ENCODE data around the gene PCDH9. TPM values are rescaled to one million over a fixed set of nuclear protein-coding genes. Genes with fewer than 3 reads are reported as not detected.
"Not testable (repeated sequence)": the region's sequence is repeated elsewhere in the genome, so short reads cannot be mapped to it uniquely, and the experiment has no call there.

The PCDH9 gene
- total and polyA plus RNA-seq, 5 experiments from 2014 or later: 0.04 to 1.7 (median 0.35) TPM

GRCh38 chr13:67097892-67098452, 132.2 kb downstream of the PCDH9 start:
- Mint-ChIP-seq H3K27ac (no peak overlapping the region), H3K9me3 (no peaks in the 10 kb centered on the region), H3K36me3 (no peaks in the 10 kb centered on the region), H3K4me1 (no peaks in the 10 kb centered on the region), H3K27me3 (peaks cover 0 to 1% (median 0%) of the 10 kb centered on the region in 5 donors), H3K4me3 (no peak overlapping the region)
- POLR2A ChIA-PET: no interaction called here
- DNase-seq: no peak
- ATAC-seq: no peak

GRCh38 chr13:67096893-67097292, 133.2 kb downstream of the PCDH9 start:
- H3K27ac Mint-ChIP-seq, H3K27me3 Mint-ChIP-seq, DNase-seq, H3K36me3 Mint-ChIP-seq, ATAC-seq, H3K4me1 Mint-ChIP-seq, H3K4me3 Mint-ChIP-seq, H3K9me3 Mint-ChIP-seq, POLR2A ChIA-PET: not testable (repeated sequence)

GRCh38 chr13:67096418-67096817, 133.7 kb downstream of the PCDH9 start:
- Mint-ChIP-seq H3K27ac (no peak overlapping the region), H3K4me3 (no peak overlapping the region), H3K9me3 (no peaks in the 10 kb centered on the region), H3K27me3 (peaks cover 0 to 1% (median 0%) of the 10 kb centered on the region in 5 donors), H3K4me1 (no peaks in the 10 kb centered on the region), H3K36me3 (no peaks in the 10 kb centered on the region)
- POLR2A ChIA-PET: no interaction called here
- ATAC-seq: no peak
- DNase-seq: no peak

DNA sequence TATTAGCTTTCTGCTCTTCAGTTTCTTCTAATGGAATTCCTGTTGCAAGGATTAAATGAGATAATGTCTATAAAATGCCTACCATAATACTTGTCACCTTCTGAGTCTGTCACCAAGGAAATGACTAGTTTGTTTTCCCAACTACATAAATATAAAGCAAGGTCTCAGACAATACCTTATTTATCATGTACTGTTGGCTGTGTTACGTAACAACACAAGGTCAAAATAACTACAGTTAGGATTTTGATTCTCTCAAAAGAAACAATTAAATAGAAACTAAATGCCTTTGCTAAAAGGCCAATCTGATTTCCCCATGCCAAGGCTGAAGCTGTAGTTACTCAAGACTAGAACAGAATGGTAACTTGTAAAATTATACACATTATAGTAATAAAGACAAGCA, 134.5 kb downstream of the PCDH9 start:
- POLR2A ChIA-PET: no interaction called here
- peaks cover 0 to 1% (median 0%) of the 10 kb centered on the region in 5 donors for H3K27me3 Mint-ChIP-seq
- H3K4me1 Mint-ChIP-seq: no peaks in the 10 kb centered on the region
- H3K27ac Mint-ChIP-seq: no peak overlapping the region
- H3K36me3 Mint-ChIP-seq: no peaks in the 10 kb centered on the region
- ATAC-seq (no peak), DNase-seq (no peak)
- H3K4me3 Mint-ChIP-seq: no peak overlapping the region
- no peaks in the 10 kb centered on the region for H3K9me3 Mint-ChIP-seq

GRCh38 chr13:67094952-67095351, 135.2 kb downstream of the PCDH9 start:
- no peaks in the 10 kb centered on the region for H3K9me3 Mint-ChIP-seq
- H3K36me3 Mint-ChIP-seq: no peaks in the 10 kb centered on the region
- ATAC-seq (no peak), DNase-seq (no peak)
- H3K27ac Mint-ChIP-seq: no peak overlapping the region
- no peak overlapping the region for H3K4me3 Mint-ChIP-seq
- POLR2A ChIA-PET: no interaction called here
- H3K27me3 Mint-ChIP-seq: peaks cover 0 to 1% (median 0%) of the 10 kb centered on the region in 5 donors
- no peaks in the 10 kb centered on the region for H3K4me1 Mint-ChIP-seq

GRCh38 chr13:67094078-67094477, 136.1 kb downstream of the PCDH9 start:
- H3K36me3 Mint-ChIP-seq: no peaks in the 10 kb centered on the region
- peaks cover 0 to 1% (median 0%) of the 10 kb centered on the region in 5 donors for H3K27me3 Mint-ChIP-seq
- H3K27ac Mint-ChIP-seq: no peak overlapping the region
- ATAC-seq (no peak), DNase-seq (no peak)
- H3K9me3 Mint-ChIP-seq: no peaks in the 10 kb centered on the region
- no peaks in the 10 kb centered on the region for H3K4me1 Mint-ChIP-seq
- POLR2A ChIA-PET: no interaction called here
- H3K4me3 Mint-ChIP-seq: no peak overlapping the region

DNA sequence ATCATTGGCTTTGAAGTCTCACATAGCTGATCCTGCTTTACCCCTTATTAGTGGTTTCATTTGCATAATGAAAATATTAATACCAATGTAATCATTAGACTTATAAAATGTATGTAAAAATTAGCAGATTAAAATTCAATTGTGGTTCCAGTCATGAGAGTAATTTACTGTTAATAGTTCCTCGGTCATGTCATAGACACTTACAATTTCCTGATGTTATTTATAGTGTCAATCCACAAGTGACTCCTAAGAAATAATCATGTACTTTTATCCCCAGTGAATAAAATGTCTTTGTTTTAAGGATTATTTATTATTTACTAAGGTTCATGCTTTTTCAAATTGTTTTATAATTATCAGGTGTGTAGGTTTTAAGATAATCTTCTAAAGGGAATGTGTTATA, 138.5 kb downstream of the PCDH9 start:
- H3K4me1 Mint-ChIP-seq: no peaks in the 10 kb centered on the region
- H3K4me3 Mint-ChIP-seq: no peak overlapping the region
- ATAC-seq: no peak
- POLR2A ChIA-PET: no interaction called here
- H3K9me3 Mint-ChIP-seq: no peaks in the 10 kb centered on the region
- H3K36me3 Mint-ChIP-seq: no peaks in the 10 kb centered on the region
- H3K27ac Mint-ChIP-seq: no peak overlapping the region
- no peak for DNase-seq
- peaks cover 0 to 1% (median 0%) of the 10 kb centered on the region in 5 donors for H3K27me3 Mint-ChIP-seq

DNA sequence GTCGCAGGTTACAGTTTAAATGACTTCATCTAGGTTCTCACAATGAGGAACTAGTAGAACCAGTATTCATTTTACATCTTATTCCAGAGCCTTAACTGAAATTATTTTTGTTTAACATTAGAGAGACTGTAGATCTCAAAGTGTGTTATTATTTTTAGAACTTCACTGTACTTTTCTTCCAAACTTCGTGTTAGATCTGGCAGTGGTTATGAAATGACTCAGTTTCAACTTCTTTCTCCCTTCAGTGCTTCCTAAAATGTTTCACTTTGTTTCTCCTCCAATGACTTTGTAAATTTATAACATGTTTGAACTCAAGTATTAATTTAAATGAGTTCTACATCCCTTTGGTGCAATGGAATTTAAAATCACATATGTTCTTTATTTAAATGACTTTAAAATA, 139.3 kb downstream of the PCDH9 start:
- no peak overlapping the region for H3K27ac Mint-ChIP-seq
- peaks cover 0 to 1% (median 0%) of the 10 kb centered on the region in 5 donors for H3K27me3 Mint-ChIP-seq
- ATAC-seq (no peak), DNase-seq (no peak)
- H3K4me3 Mint-ChIP-seq: no peak overlapping the region
- POLR2A ChIA-PET: no interaction called here
- H3K36me3 Mint-ChIP-seq: no peaks in the 10 kb centered on the region
- H3K9me3 Mint-ChIP-seq: no peaks in the 10 kb centered on the region
- H3K4me1 Mint-ChIP-seq: no peaks in the 10 kb centered on the region

- ATAC-seq (no peak), DNase-seq (no peak)
- Mint-ChIP-seq H3K4me1 (no peaks in the 10 kb centered on the region), H3K27ac (no peak overlapping the region), H3K27me3 (no peaks in the 10 kb centered on the region), H3K9me3 (no peaks in the 10 kb centered on the region), H3K4me3 (no peak overlapping the region), H3K36me3 (no peaks in the 10 kb centered on the region)
- POLR2A ChIA-PET: no interaction called here
Measured at GRCh38 chr13:67087527-67087926, 142.6 kb downstream of the PCDH9 start.

DNA sequence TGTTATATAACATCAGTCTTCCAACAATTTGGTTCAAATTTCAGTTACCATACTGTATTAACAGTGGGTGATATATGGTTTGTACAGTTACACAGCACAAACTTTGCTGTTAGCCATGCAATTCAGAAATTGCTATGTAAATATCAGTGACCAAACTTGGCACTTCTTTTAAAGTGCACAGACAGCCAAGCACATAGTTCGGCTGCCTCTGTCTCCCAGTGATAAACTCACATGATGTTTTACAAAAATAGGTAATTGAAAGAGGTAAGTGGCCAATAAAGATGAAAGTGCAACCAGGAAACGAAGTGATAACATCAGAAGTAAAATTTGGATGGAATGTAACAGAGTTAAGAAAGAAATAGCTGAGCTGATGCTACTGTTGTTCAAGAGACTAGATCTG, 143.9 kb downstream of the PCDH9 start:
- no peak for ATAC-seq
- H3K36me3 Mint-ChIP-seq: no peaks in the 10 kb centered on the region
- no peaks in the 10 kb centered on the region for H3K4me1 Mint-ChIP-seq

GRCh38 chr13:67084066-67084465, 146.1 kb downstream of the PCDH9 start:
- H3K4me3 Mint-ChIP-seq: no peak overlapping the region

More for the DNA sequence above, 143.9 kb downstream of the PCDH9 start:
- no peak for DNase-seq
- no peak overlapping the region for H3K27ac Mint-ChIP-seq
- POLR2A ChIA-PET: no interaction called here
- no peaks in the 10 kb centered on the region for H3K27me3 Mint-ChIP-seq
- H3K9me3 Mint-ChIP-seq: no peaks in the 10 kb centered on the region
- H3K4me3 Mint-ChIP-seq: no peak overlapping the region

GRCh38 chr13:67083519-67083918, 146.6 kb downstream of the PCDH9 start:
- H3K4me1 Mint-ChIP-seq: no peaks in the 10 kb centered on the region
- no peak for DNase-seq
- POLR2A ChIA-PET: no interaction called here
- H3K27ac Mint-ChIP-seq: no peak overlapping the region
- H3K4me3 Mint-ChIP-seq: no peak overlapping the region
- H3K9me3 Mint-ChIP-seq: no peaks in the 10 kb centered on the region
- H3K36me3 Mint-ChIP-seq: no peaks in the 10 kb centered on the region
- H3K27me3 Mint-ChIP-seq: no peaks in the 10 kb centered on the region
- no peak for ATAC-seq

More at GRCh38 chr13:67084066-67084465, 146.1 kb downstream of the PCDH9 start:
- Mint-ChIP-seq H3K27ac (no peak overlapping the region), H3K27me3 (no peaks in the 10 kb centered on the region), H3K36me3 (no peaks in the 10 kb centered on the region), H3K4me1 (no peaks in the 10 kb centered on the region), H3K9me3 (no peaks in the 10 kb centered on the region)
- DNase-seq (no peak), ATAC-seq (no peak)
- POLR2A ChIA-PET: no interaction called here

- Mint-ChIP-seq H3K9me3 (peaks cover 0 to 4% (median 0%) of the 10 kb centered on the region in 9 donors), H3K27me3 (no peaks in the 10 kb centered on the region), H3K4me1 (peaks cover 0 to 3% (median 0%) of the 10 kb centered on the region in 4 donors), H3K36me3 (no peaks in the 10 kb centered on the region), H3K27ac (no peak overlapping the region), H3K4me3 (no peak overlapping the region)
- no peak for DNase-seq
- POLR2A ChIA-PET: no interaction called here
- ATAC-seq: no peak
Measured at GRCh38 chr13:67080351-67080750, 149.8 kb downstream of the PCDH9 start.

DNA sequence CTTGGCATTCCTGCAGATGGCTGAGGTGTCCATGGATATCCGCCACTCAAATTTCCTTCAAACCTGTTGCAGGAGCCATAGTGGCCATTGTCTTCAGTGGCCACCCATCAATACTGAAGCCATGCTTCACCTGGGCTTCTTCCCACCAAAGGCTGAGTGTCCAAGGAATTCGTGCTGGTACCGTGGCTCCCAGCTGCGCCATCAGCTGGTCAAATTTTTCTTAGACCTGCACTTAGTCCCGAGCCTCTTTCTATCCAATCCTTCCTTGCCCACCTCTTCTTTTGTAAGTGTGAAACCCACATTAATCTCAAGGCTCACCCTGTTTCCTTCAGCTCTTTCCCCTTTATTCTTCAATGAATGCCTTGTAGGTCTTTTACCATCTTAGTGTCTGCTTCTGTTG, 152.1 kb downstream of the PCDH9 start:
- Mint-ChIP-seq H3K9me3 (peaks cover 0 to 4% (median 0%) of the 10 kb centered on the region in 9 donors), H3K27ac (no peak overlapping the region), H3K4me3 (no peak overlapping the region), H3K36me3 (no peaks in the 10 kb centered on the region), H3K4me1 (peaks cover 0 to 4% (median 0%) of the 10 kb centered on the region in 4 donors), H3K27me3 (no peaks in the 10 kb centered on the region)
- ATAC-seq (no peak), DNase-seq (no peak)
- POLR2A ChIA-PET: no interaction called here

All from naive thymus-derived CD8-positive, alpha-beta T cell (primary cell).